GM12874 (cell line): Measurements from ENCODE around the gene BRAF.

Experiments used
- CTCF ChIP-seq: IDR thresholded peaks from 2 replicates; pipeline ENCODE4 v1.5.1; 2011; ENCODE audit warnings: low read depth, mild to moderate bottlenecking, control low read depth, low read length, moderate library complexity; ENCODE audit not compliant: insufficient read depth

The BRAF gene

GRCh38 chr7:140689199-140690152, 235.3 kb downstream of the BRAF start:
- no peak for TF ChIP-seq CTCF

- no peak for TF ChIP-seq CTCF
Measured at GRCh38 chr7:140688341-140688740, 236.4 kb downstream of the BRAF start.

- TF ChIP-seq CTCF: no peak
Measured at GRCh38 chr7:140686921-140687320, 237.8 kb downstream of the BRAF start.

GRCh38 chr7:140685407-140686087, 239.2 kb downstream of the BRAF start:
- TF ChIP-seq CTCF: no peak

- no peak for TF ChIP-seq CTCF
Measured at GRCh38 chr7:140684066-140684950, 240.4 kb downstream of the BRAF start.

- TF ChIP-seq CTCF: no peak
Measured at GRCh38 chr7:140683657-140684056, 241.1 kb downstream of the BRAF start.

- TF ChIP-seq CTCF: no peak
Measured at GRCh38 chr7:140681766-140682165, 243.0 kb downstream of the BRAF start.
